ENCODE data around the gene RNF208. TPM values are rescaled to one million over a fixed set of nuclear protein-coding genes. Genes with fewer than 3 reads are reported as not detected.

RNF208 gene
- total and polyA plus RNA-seq, 2 donors (not counting 1 experiment from before 2014, with no cell fraction given), result 0.14 to 0.33 TPM

GRCh38 chr9:137185921-137186320 lies 36.1 kb downstream of the RNF208 start:
- Histone ChIP-seq H3K27ac (ENCODE audit: insufficient read depth, low read length) (no peak overlapping the region), H3K27me3 (ENCODE audit: control insufficient read depth, insufficient read depth, low read length) (no peaks in the 10 kb centered on the region), H3K9me3 (ENCODE audit: control insufficient read depth, insufficient read depth, low read depth, low read length) (no peaks in the 10 kb centered on the region), H3K36me3 (ENCODE audit: control insufficient read depth, insufficient read depth, low read length) (peaks cover 34% of the 10 kb centered on the region), H3K4me2 (ENCODE audit: extremely low read depth, insufficient read depth, low read length) (no peak overlapping the region), H3K79me2 (ENCODE audit: control insufficient read depth, insufficient read depth, low read length) (peaks cover 31% of the 10 kb centered on the region), H2AFZ (ENCODE audit: low read length) (no peak overlapping the region), H3K4me1 (ENCODE audit: control insufficient read depth, extremely low read depth, insufficient read depth, low read length) (peaks cover 19% of the 10 kb centered on the region), H3K9ac (ENCODE audit: insufficient read depth, low read length) (no peak overlapping the region), H4K20me1 (ENCODE audit: control insufficient read depth, extremely low read depth, insufficient read depth, low read length) (no peaks in the 10 kb centered on the region), H3K4me3 (replicated peaks in 1 of 4; ENCODE audit: control extremely low read depth in 1 of 4, insufficient read depth in 1 of 4, low read depth in 3 of 4, low read length in 4 of 4) (no peak overlapping the region)
- no peak for DNase-seq (ENCODE audit: low read depth in 2 of 2)
- TF ChIP-seq CTCF (conservative IDR thresholded peaks at IDR 0.05 in 1 of 2, IDR thresholded peaks at IDR 0.05 in 1 of 2; ENCODE audit: low read depth in 1 of 2, low read length in 2 of 2), result no peak
- no peak for TF ChIP-seq EZH2 (IDR thresholded peaks at IDR 0.05; ENCODE audit: low read length, missing control alignments)

DNA sequence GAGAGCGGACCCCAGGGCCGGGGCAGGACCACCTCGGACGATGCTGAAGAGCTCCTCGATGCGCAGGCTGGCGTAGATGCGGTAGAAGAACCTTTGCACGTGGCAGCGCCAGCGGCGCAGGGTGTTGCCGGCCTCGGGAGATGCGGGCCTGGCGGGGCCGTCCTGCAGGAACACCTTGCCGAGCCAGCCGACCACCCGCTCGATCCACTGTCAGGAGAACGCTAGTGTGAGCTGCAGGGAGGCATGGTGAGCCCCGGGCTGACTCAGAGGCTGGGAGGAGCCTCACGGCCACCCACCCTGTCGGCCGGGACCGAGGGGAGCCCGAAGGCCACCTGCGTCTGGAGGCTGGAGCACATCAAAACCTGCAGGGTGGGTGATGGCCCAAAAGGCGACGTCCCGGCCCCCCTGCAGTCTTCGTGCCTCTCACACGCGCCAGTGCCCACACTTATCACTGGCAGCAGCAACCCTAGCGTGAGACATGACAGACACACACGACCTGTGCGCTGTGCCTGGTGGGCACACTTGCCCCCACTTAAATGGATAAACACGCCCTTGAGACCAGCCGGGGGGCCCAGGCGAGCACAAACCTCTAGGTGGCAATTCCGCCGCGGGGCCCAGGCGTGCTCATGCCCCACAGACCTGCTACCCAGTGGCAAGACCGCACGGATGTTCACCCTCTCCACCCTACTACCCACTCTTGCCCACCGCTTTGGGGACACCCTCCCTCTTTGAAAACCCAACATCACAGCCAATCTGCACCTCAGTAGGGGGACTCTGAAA lies 37.0 kb downstream of the RNF208 start:
- Histone ChIP-seq H3K27me3 (ENCODE audit: control insufficient read depth, insufficient read depth, low read length) (no peaks in the 10 kb centered on the region), H3K27ac (ENCODE audit: insufficient read depth, low read length) (no peak overlapping the region), H3K9ac (ENCODE audit: insufficient read depth, low read length) (no peak overlapping the region), H3K4me3 (replicated peaks in 1 of 4; ENCODE audit: control extremely low read depth in 1 of 4, insufficient read depth in 1 of 4, low read depth in 3 of 4, low read length in 4 of 4) (no peak overlapping the region), H3K79me2 (ENCODE audit: control insufficient read depth, insufficient read depth, low read length) (peaks cover 23% of the 10 kb centered on the region), H3K4me2 (ENCODE audit: extremely low read depth, insufficient read depth, low read length) (no peak overlapping the region), H3K36me3 (ENCODE audit: control insufficient read depth, insufficient read depth, low read length) (peaks cover 34% of the 10 kb centered on the region), H2AFZ (ENCODE audit: low read length) (no peak overlapping the region), H4K20me1 (ENCODE audit: control insufficient read depth, extremely low read depth, insufficient read depth, low read length) (no peaks in the 10 kb centered on the region), H3K9me3 (ENCODE audit: control insufficient read depth, insufficient read depth, low read depth, low read length) (no peaks in the 10 kb centered on the region), H3K4me1 (ENCODE audit: control insufficient read depth, extremely low read depth, insufficient read depth, low read length) (peaks cover 19% of the 10 kb centered on the region)
- no peak for DNase-seq (ENCODE audit: low read depth in 2 of 2)
- TF ChIP-seq EZH2 (IDR thresholded peaks at IDR 0.05; ENCODE audit: low read length, missing control alignments), result no peak
- TF ChIP-seq CTCF (conservative IDR thresholded peaks at IDR 0.05 in 1 of 2, IDR thresholded peaks at IDR 0.05 in 1 of 2; ENCODE audit: low read depth in 1 of 2, low read length in 2 of 2), result no peak

GRCh38 chr9:137183980-137184595 lies 38.0 kb downstream of the RNF208 start:
- peaks cover 15% of the 10 kb centered on the region for H3K79me2 ChIP-seq (ENCODE audit: control insufficient read depth, insufficient read depth, low read length)
- no peak overlapping the region for H3K4me3 ChIP-seq (replicated peaks in 1 of 4; ENCODE audit: control extremely low read depth in 1 of 4, insufficient read depth in 1 of 4, low read depth in 3 of 4, low read length in 4 of 4)
- no peak overlapping the region for H3K27ac ChIP-seq (ENCODE audit: insufficient read depth, low read length)
- H3K4me2 ChIP-seq (ENCODE audit: extremely low read depth, insufficient read depth, low read length), result no peak overlapping the region
- H3K9me3 ChIP-seq (ENCODE audit: control insufficient read depth, insufficient read depth, low read depth, low read length), result no peaks in the 10 kb centered on the region
- H4K20me1 ChIP-seq (ENCODE audit: control insufficient read depth, extremely low read depth, insufficient read depth, low read length), result no peaks in the 10 kb centered on the region
- peaks cover 39% of the 10 kb centered on the region for H3K36me3 ChIP-seq (ENCODE audit: control insufficient read depth, insufficient read depth, low read length)
- no peak for TF ChIP-seq EZH2 (IDR thresholded peaks at IDR 0.05; ENCODE audit: low read length, missing control alignments)
- H3K4me1 ChIP-seq (ENCODE audit: control insufficient read depth, extremely low read depth, insufficient read depth, low read length), result peaks cover 12% of the 10 kb centered on the region
- H3K9ac ChIP-seq (ENCODE audit: insufficient read depth, low read length), result no peak overlapping the region
- no peaks in the 10 kb centered on the region for H3K27me3 ChIP-seq (ENCODE audit: control insufficient read depth, insufficient read depth, low read length)
- DNase-seq (ENCODE audit: low read depth in 2 of 2), result no peak
- H2AFZ ChIP-seq (ENCODE audit: low read length), result no peak overlapping the region

Measured in fibroblast of lung (primary cell).